H9 (cell line): ENCODE measurements around the gene STRADA. TPM values are rescaled to one million over a fixed set of nuclear protein-coding genes. Genes with fewer than 3 reads are reported as not detected.

ENCODE experiments used
- DNase-seq: peaks from one replicate; pipeline ENCODE4 v3.0.0-alpha.2; 2017
- H2AFZ ChIP-seq: one replicate; pipeline ENCODE4 v1.6.1; 2013; ENCODE audit warnings: mild to moderate bottlenecking, low read length, control low read depth, moderate library complexity
- H2AK5ac ChIP-seq: 2 replicates; pipeline ENCODE4 v1.6.1; 2013; ENCODE audit warnings: low read length, control low read depth, mixed read lengths; ENCODE audit not compliant: insufficient read length
- H2BK120ac ChIP-seq: one replicate; pipeline ENCODE4 v1.6.1; 2013; ENCODE audit warnings: low read depth, mild to moderate bottlenecking, low read length, control low read depth, inconsistent platforms; ENCODE audit not compliant: poor library complexity, severe bottlenecking
- H2BK12ac ChIP-seq: 2 replicates; pipeline ENCODE4 v1.6.1; 2013; ENCODE audit warnings: low read length, control low read depth, mixed read lengths, low read depth; ENCODE audit not compliant: insufficient read length
- H2BK15ac ChIP-seq: 2 replicates; pipeline ENCODE4 v1.6.1; 2013; ENCODE audit warnings: low read depth, low read length, control low read depth
- H2BK20ac ChIP-seq: one replicate; pipeline ENCODE4 v1.6.1; 2013; ENCODE audit warnings: low read depth, mild to moderate bottlenecking, low read length, control low read depth, inconsistent platforms; ENCODE audit not compliant: poor library complexity, severe bottlenecking
- H2BK5ac ChIP-seq: 2 replicates; pipeline ENCODE4 v1.6.1; 2013; ENCODE audit warnings: low read length, control low read depth, mixed read lengths; ENCODE audit not compliant: insufficient read length
- H3K14ac ChIP-seq: 2 replicates; pipeline ENCODE4 v1.6.1; 2013; ENCODE audit warnings: low read length, control low read depth; ENCODE audit not compliant: insufficient read depth
- H3K18ac ChIP-seq: 2 replicates; pipeline ENCODE4 v1.6.1; 2013; ENCODE audit warnings: low read depth, mild to moderate bottlenecking, mixed read lengths, low read length, control low read depth; ENCODE audit not compliant: insufficient read length
- H3K23ac ChIP-seq: 2 replicates; pipeline ENCODE4 v1.6.1; 2013; ENCODE audit warnings: low read length, control low read depth, mixed read lengths, low read depth; ENCODE audit not compliant: insufficient read length
- H3K23me2 ChIP-seq: 2 replicates; pipeline ENCODE4 v1.6.1; 2013; ENCODE audit warnings: low read depth, mild to moderate bottlenecking, mixed read lengths, low read length, control low read depth; ENCODE audit not compliant: insufficient read length, poor library complexity, severe bottlenecking
- H3K27ac ChIP-seq: 2 replicates; pipeline ENCODE4 v1.5.1; 2013; ENCODE audit warnings: low read length, control low read depth, mixed read lengths, low read depth; ENCODE audit not compliant: insufficient read length
- H3K27me3 ChIP-seq: 2 replicates; pipeline ENCODE4 v1.6.1; 2013; ENCODE audit warnings: low read length, control low read depth, inconsistent platforms; ENCODE audit not compliant: insufficient read depth
- H3K4ac ChIP-seq: 2 replicates; pipeline ENCODE4 v1.6.1; 2013; ENCODE audit warnings: low read depth, mild to moderate bottlenecking, control low read depth, inconsistent platforms, low read length, moderate library complexity
- H3K4me1 ChIP-seq: 2 replicates; pipeline ENCODE4 v1.6.1; 2013; ENCODE audit warnings: low read length, control low read depth, inconsistent platforms; ENCODE audit not compliant: insufficient read depth
- H3K4me2 ChIP-seq: 2 replicates; pipeline ENCODE4 v1.6.1; 2013; ENCODE audit warnings: low read length, control low read depth, mixed read lengths; ENCODE audit not compliant: insufficient read length, insufficient read depth
- H3K56ac ChIP-seq: 2 replicates; pipeline ENCODE4 v1.6.1; 2013; ENCODE audit warnings: low read depth, mild to moderate bottlenecking, mixed read lengths, low read length, control low read depth; ENCODE audit not compliant: insufficient read length
- H3K79me1 ChIP-seq: 2 replicates; pipeline ENCODE4 v1.6.1; 2013; ENCODE audit warnings: low read depth, mild to moderate bottlenecking, moderate library complexity, low read length, control low read depth, inconsistent platforms; ENCODE audit not compliant: insufficient read depth, poor library complexity, severe bottlenecking
- H3K79me2 ChIP-seq: 2 replicates; pipeline ENCODE4 v1.6.1; 2013; ENCODE audit warnings: low read length, control low read depth, inconsistent platforms; ENCODE audit not compliant: insufficient read depth
- H3K9ac ChIP-seq: 2 replicates; pipeline ENCODE4 v1.6.1; 2013; ENCODE audit warnings: low read length, control low read depth, mixed read lengths; ENCODE audit not compliant: insufficient read length; ENCODE audit errors: extremely low read depth
- H3K9me3 ChIP-seq: one replicate; pipeline ENCODE4 v1.6.1; 2013; ENCODE audit warnings: low read depth, low read length, inconsistent platforms; ENCODE audit not compliant: control insufficient read depth
- H3T11ph ChIP-seq: one replicate; pipeline ENCODE4 v1.6.1; 2013; ENCODE audit warnings: mild to moderate bottlenecking, low read length, control low read depth, inconsistent platforms
- H4K20me1 ChIP-seq: one replicate; pipeline ENCODE4 v1.6.1; 2013; ENCODE audit not compliant: control insufficient read depth, insufficient read length, insufficient read depth
- H4K5ac ChIP-seq: 2 replicates; pipeline ENCODE4 v1.6.1; 2013; ENCODE audit warnings: low read depth, mild to moderate bottlenecking, mixed read lengths, low read length, control low read depth; ENCODE audit not compliant: insufficient read length
- H4K8ac ChIP-seq: replicated peaks from 2 replicates; pipeline ENCODE4 v1.6.1; 2013; ENCODE audit warnings: low read length, control low read depth, mixed read lengths, low read depth; ENCODE audit not compliant: insufficient read length
- H4K91ac ChIP-seq: 2 replicates; pipeline ENCODE4 v1.6.1; 2013; ENCODE audit warnings: low read depth, mild to moderate bottlenecking, moderate library complexity, mixed read lengths, low read length, control low read depth; ENCODE audit not compliant: insufficient read length
- H3K27ac Mint-ChIP-seq, 3 experiments: 2 replicates in 2 of 3; 3 replicates in 1 of 3; pipeline ENCODE4 v1.8.0; 2020 to 2021; ENCODE audit warnings: mixed read lengths in 3 of 3, mild to moderate bottlenecking in 1 of 3, moderate library complexity in 1 of 3
- H3K27me3 Mint-ChIP-seq: 2 replicates; pipeline ENCODE4 v1.8.0; 2021; ENCODE audit warnings: low read depth, mild to moderate bottlenecking, moderate library complexity, mixed read lengths
- H3K36me3 Mint-ChIP-seq, 3 experiments: 2 replicates in 2 of 3; 3 replicates in 1 of 3; pipeline ENCODE4 v1.8.0; 2020 to 2021; ENCODE audit warnings: low read depth in 3 of 3, mixed read lengths in 3 of 3; ENCODE audit not compliant: insufficient read depth in 1 of 3
- H3K4me1 Mint-ChIP-seq, 2 experiments: 2 replicates each; pipeline ENCODE4 v1.8.0; 2020; ENCODE audit warnings: mixed read lengths in 2 of 2
- H3K4me3 Mint-ChIP-seq, 2 experiments: 2 replicates in 1 of 2; 3 replicates in 1 of 2; pipeline ENCODE4 v1.8.0; 2020 to 2021; ENCODE audit warnings: mild to moderate bottlenecking in 2 of 2, mixed read lengths in 2 of 2, moderate library complexity in 1 of 2
- H3K9me3 Mint-ChIP-seq, 2 experiments: 2 replicates in 1 of 2; 3 replicates in 1 of 2; pipeline ENCODE4 v1.8.0; 2020; ENCODE audit warnings: mild to moderate bottlenecking in 2 of 2, mixed read lengths in 2 of 2, moderate library complexity in 1 of 2
- CTCF ChIP-seq: fragments of 200-600 bp; sonication (generic); conservative IDR thresholded peaks from 3 replicates; pipeline ENCODE4 v1.8.0; 2021; ENCODE audit warnings: antibody characterized with exemption, mild to moderate bottlenecking
- WGBS: extraction: QIAGEN DNeasy Blood & Tissue Kit; methylation state at CpG from one replicate; pipeline ENCODE4 v1.1.7; 2013; ENCODE audit warnings: missing lambda C conversion rate, low lambda C conversion rate, mixed read lengths; ENCODE audit not compliant: insufficient read length; ENCODE audit errors: extremely low coverage; 5-methylcytosine and 5-hydroxymethylcytosine counted together
- total RNA-seq: library from RNA; stranded (reverse); gene quantifications from 2 replicates; pipeline ENCODE4 v1.2.1, GENCODE V29; 2021

STRADA gene
- total RNA-seq, 1 experiment from 2014 or later, result 35.0 TPM

GRCh38 chr17:63688396-63689020, 53.1 kb downstream of the STRADA start:
- Histone ChIP-seq H2BK5ac (no peak overlapping the region), H3K4me2 (no peak overlapping the region), H3K79me2 (no peaks in the 10 kb centered on the region), H2BK20ac (no peak overlapping the region), H3K56ac (no peak overlapping the region), H3K9me3 (no peaks in the 10 kb centered on the region), H2BK120ac (no peak overlapping the region), H3K14ac (no peak overlapping the region), H3K27me3 (no peaks in the 10 kb centered on the region), H4K5ac (no peak overlapping the region), H2BK12ac (no peak overlapping the region), H4K8ac (no peak overlapping the region), H2BK15ac (no peak overlapping the region), H3K9ac (no peak overlapping the region), H3K18ac (no peak overlapping the region), H3K27ac (no peak overlapping the region), H3K23me2 (no peaks in the 10 kb centered on the region), H3K4me1 (no peaks in the 10 kb centered on the region), H3T11ph (no peak overlapping the region), H2AK5ac (no peak overlapping the region), H3K23ac (no peak overlapping the region), H3K79me1 (no peaks in the 10 kb centered on the region), H3K4ac (no peak overlapping the region), H4K20me1 (no peaks in the 10 kb centered on the region), H4K91ac (no peak overlapping the region), H2AFZ (no peak overlapping the region)
- peaks cover 7 to 33% (median 28%) of the 10 kb centered on the region in 3 experiments for H3K36me3 Mint-ChIP-seq
- no peak for DNase-seq
- WGBS, result no CpG with 5 or more reads among the region's 12 CpGs
- no peak overlapping the region for H3K4me3 Mint-ChIP-seq
- no peaks in the 10 kb centered on the region for H3K9me3 Mint-ChIP-seq
- no peak for TF ChIP-seq CTCF
- H3K27ac Mint-ChIP-seq, result peak overlapping the region in 1 of 3 experiments; percentile 29; a peak in 1 of 7 replicates
- no peaks in the 10 kb centered on the region for H3K4me1 Mint-ChIP-seq
- no peaks in the 10 kb centered on the region for H3K27me3 Mint-ChIP-seq
